ENCODE measurements around the gene CYB5D1. TPM values are rescaled to one million over a fixed set of nuclear protein-coding genes. Genes with fewer than 3 reads are reported as not detected.

Gene CYB5D1
- total RNA-seq, 4 donors from 2014 or later: 4.1 to 14.7 (median 9.0) TPM

- ATAC-seq (no peak), DNase-seq (no peak)
- H3K9me3 ChIP-seq: no peaks in the 10 kb centered on the region
- H3K4me3 ChIP-seq: no peak overlapping the region
- H3K27ac ChIP-seq: no peak overlapping the region
- intact Hi-C loops (cut with DNase I; ENCODE audit: low total_unique reads) (loop anchor here (10.0 kb wide), 1 partner anchor 175 kb away; no protein-coding TSS in a partner anchor), in situ Hi-C loops (cut with MboI; ENCODE audit: low sequenced_read_pairs in 4 of 4) (loop anchor here in 1 of 4 donors (25.0 kb wide), 1 partner anchor 143 kb away; no protein-coding TSS in a partner anchor)
- H3K27me3 ChIP-seq: peaks cover 12 to 30% (median 27%) of the 10 kb centered on the region in 3 donors
- TF ChIP-seq POLR2A (IDR thresholded peaks at IDR 0.05) (no peak), CTCF (IDR thresholded peaks at IDR 0.05 in 4 of 5, conservative IDR thresholded peaks at IDR 0.05 in 1 of 5) (no peak)
- H3K4me1 ChIP-seq: no peaks in the 10 kb centered on the region
- no peaks in the 10 kb centered on the region for H3K36me3 ChIP-seq
Observed at GRCh38 chr17:7880076-7880868, 22.5 kb downstream of the CYB5D1 start.

GRCh38 chr17:7881276-7882054 lies 23.7 kb downstream of the CYB5D1 start:
- Histone ChIP-seq H3K9me3 (no peaks in the 10 kb centered on the region), H3K4me1 (peaks cover 8 to 11% of the 10 kb centered on the region in 2 donors), H3K4me3 (no peak overlapping the region), H3K27ac (no peak overlapping the region), H3K27me3 (peaks cover 22 to 42% (median 39%) of the 10 kb centered on the region in 3 donors), H3K36me3 (no peaks in the 10 kb centered on the region)
- intact Hi-C loops (cut with DNase I; ENCODE audit: low total_unique reads) (loop anchor here (10.0 kb wide), 1 partner anchor 173 kb away; no protein-coding TSS in a partner anchor), in situ Hi-C loops (cut with MboI; ENCODE audit: low sequenced_read_pairs in 4 of 4) (loop anchor here in 1 of 4 donors (25.0 kb wide), 1 partner anchor 144 kb away; no protein-coding TSS in a partner anchor)
- ATAC-seq (no peak), DNase-seq (no peak)
- TF ChIP-seq POLR2A (IDR thresholded peaks at IDR 0.05) (no peak), CTCF (IDR thresholded peaks at IDR 0.05 in 4 of 5, conservative IDR thresholded peaks at IDR 0.05 in 1 of 5) (no peak)

- in situ Hi-C loops (cut with MboI; ENCODE audit: low sequenced_read_pairs in 4 of 4) (loop anchor here in 1 of 4 donors (25.0 kb wide), 1 partner anchor 145 kb away; no protein-coding TSS in a partner anchor), intact Hi-C loops (cut with DNase I; ENCODE audit: low total_unique reads) (loop anchor here (10.0 kb wide), 1 partner anchor 173 kb away; no protein-coding TSS in a partner anchor)
- peaks cover 14 to 17% of the 10 kb centered on the region in 2 donors for H3K4me1 ChIP-seq
Observed at GRCh38 chr17:7882068-7882467, 24.3 kb downstream of the CYB5D1 start.

More at GRCh38 chr17:7882068-7882467, 24.3 kb downstream of the CYB5D1 start:
- no peak overlapping the region for H3K27ac ChIP-seq
- no peaks in the 10 kb centered on the region for H3K36me3 ChIP-seq
- no peak for TF ChIP-seq CTCF (IDR thresholded peaks at IDR 0.05 in 4 of 5, conservative IDR thresholded peaks at IDR 0.05 in 1 of 5)
- TF ChIP-seq POLR2A (IDR thresholded peaks at IDR 0.05): no peak
- ATAC-seq (no peak), DNase-seq (no peak)
- H3K4me3 ChIP-seq: no peak overlapping the region
- peaks cover 28 to 47% (median 41%) of the 10 kb centered on the region in 3 donors for H3K27me3 ChIP-seq
- no peaks in the 10 kb centered on the region for H3K9me3 ChIP-seq
